Liver (tissue), 9 donors: ENCODE data around the gene ARMCX2. TPM values are rescaled to one million over a fixed set of nuclear protein-coding genes. Genes with fewer than 3 reads are reported as not detected.

ENCODE experiments used
- DNase-seq: peaks from one replicate; pipeline ENCODE4 v3.0.0-alpha.2; 2017; ENCODE audit warnings: low spot score
- H3K27ac ChIP-seq, 2 donors: one replicate each; pipeline ENCODE4 v1.7.0; 2013; ENCODE audit warnings: inconsistent platforms in 2 of 2, low read length in 2 of 2, control low read depth in 1 of 2, low read depth in 1 of 2, mild to moderate bottlenecking in 1 of 2
- H3K27me3 ChIP-seq, 4 donors: one replicate each; pipeline versions ENCODE4 v1.6.1 to v1.7.0; 2013; ENCODE audit warnings: low read length in 3 of 4, inconsistent platforms in 1 of 4, mild to moderate bottlenecking in 1 of 4, moderate library complexity in 1 of 4; ENCODE audit not compliant: control insufficient read depth in 4 of 4, insufficient read depth in 4 of 4
- H3K36me3 ChIP-seq, 4 donors: one replicate each; pipeline versions ENCODE4 v1.6.1 to v1.7.0; 2013; ENCODE audit warnings: low read length in 3 of 4, mild to moderate bottlenecking in 3 of 4, low read depth in 1 of 4, moderate library complexity in 1 of 4; ENCODE audit not compliant: control insufficient read depth in 4 of 4, insufficient read depth in 3 of 4
- H3K4me1 ChIP-seq, 4 donors: one replicate each; pipeline versions ENCODE4 v1.6.1 to v1.7.0; 2013; ENCODE audit warnings: low read length in 3 of 4, mild to moderate bottlenecking in 3 of 4, moderate library complexity in 1 of 4; ENCODE audit not compliant: control insufficient read depth in 4 of 4, insufficient read depth in 4 of 4
- H3K4me3 ChIP-seq, 3 donors: one replicate each; pipeline versions ENCODE4 v1.6.1 to v1.7.0; 2013; ENCODE audit warnings: low read length in 3 of 3, control low read depth in 1 of 3, low read depth in 1 of 3, mild to moderate bottlenecking in 1 of 3
- H3K9ac ChIP-seq, 2 donors: one replicate each; pipeline ENCODE4 v1.7.0; 2013; ENCODE audit warnings: low read length in 2 of 2, mild to moderate bottlenecking in 2 of 2, moderate library complexity in 2 of 2, control low read depth in 1 of 2, low read depth in 1 of 2
- H3K9me3 ChIP-seq, 4 donors: one replicate each; pipeline versions ENCODE4 v1.6.1 to v1.7.0; 2013; ENCODE audit warnings: low read length in 3 of 4; ENCODE audit not compliant: control insufficient read depth in 4 of 4
- ATF3 ChIP-seq: IDR thresholded peaks from 2 replicates; pipeline ENCODE4 v1.6.1; 2016; ENCODE audit warnings: antibody characterized with exemption
- CTCF ChIP-seq: fragments of 150-350 bp; IDR thresholded peaks from 2 replicates; pipeline ENCODE4 v1.5.1; 2017; ENCODE audit warnings: improper control_type of control experiment, low read depth, low read length; ENCODE audit not compliant: missing input control
- EGR1 ChIP-seq, 2 donors: IDR thresholded peaks; 2 replicates each; pipeline ENCODE4 v1.6.1; 2016 to 2018; ENCODE audit warnings: antibody characterized with exemption in 2 of 2, low read depth in 2 of 2
- FOXA1 ChIP-seq: IDR thresholded peaks from 2 replicates; pipeline ENCODE4 v1.6.1; 2016; ENCODE audit warnings: antibody characterized with exemption
- FOXA2 ChIP-seq: IDR thresholded peaks from 2 replicates; pipeline ENCODE4 v1.6.1; 2016; ENCODE audit warnings: antibody characterized with exemption
- GABPA ChIP-seq, 2 donors: IDR thresholded peaks in 1 of 2; conservative IDR thresholded peaks in 1 of 2; 2 replicates each; pipeline ENCODE4 v1.6.1; 2016; ENCODE audit warnings: antibody characterized with exemption in 2 of 2, mild to moderate bottlenecking in 1 of 2, moderate library complexity in 1 of 2
- HNF4A ChIP-seq, 2 donors: conservative IDR thresholded peaks; 2 replicates each; pipeline ENCODE4 v1.6.1; 2016; ENCODE audit warnings: antibody characterized with exemption in 2 of 2, mild to moderate bottlenecking in 2 of 2
- HNF4G ChIP-seq: IDR thresholded peaks from 2 replicates; pipeline ENCODE4 v1.6.1; 2016; ENCODE audit warnings: antibody characterized with exemption
- JUND ChIP-seq, 2 donors: IDR thresholded peaks; 2 replicates each; pipeline ENCODE4 v1.6.1; 2016; ENCODE audit warnings: antibody characterized with exemption in 2 of 2
- NR2F2 ChIP-seq: IDR thresholded peaks from 2 replicates; pipeline ENCODE4 v1.6.1; 2016; ENCODE audit warnings: antibody characterized with exemption
- RAD21 ChIP-seq, 2 donors: IDR thresholded peaks; 2 replicates each; pipeline ENCODE4 v1.6.1; 2016; ENCODE audit warnings: antibody characterized with exemption in 2 of 2, mild to moderate bottlenecking in 2 of 2
- RXRA ChIP-seq, 2 donors: IDR thresholded peaks; 2 replicates each; pipeline ENCODE4 v1.6.1; 2017 to 2018; ENCODE audit warnings: antibody characterized with exemption in 2 of 2, mild to moderate bottlenecking in 1 of 2
- SP1 ChIP-seq: IDR thresholded peaks from 2 replicates; pipeline ENCODE4 v1.6.1; 2018; ENCODE audit warnings: antibody characterized with exemption, mild to moderate bottlenecking
- TAF1 ChIP-seq: conservative IDR thresholded peaks from 2 replicates; pipeline ENCODE4 v1.6.1; 2016; ENCODE audit warnings: antibody characterized with exemption, mild to moderate bottlenecking
- YY1 ChIP-seq: IDR thresholded peaks from 2 replicates; pipeline ENCODE4 v1.6.1; 2016; ENCODE audit warnings: antibody characterized with exemption, mild to moderate bottlenecking
- WGBS: extraction: QIAGEN DNeasy Blood & Tissue Kit; methylation state at CpG from one replicate; pipeline ENCODE4 v1.1.7; 2013; 5-methylcytosine and 5-hydroxymethylcytosine counted together
- polyA plus RNA-seq, 2 donors: library from polyadenylated mRNA; stranded (reverse) in 1 of 2; unstranded in 1 of 2; fragments of 200-250 nt in 1 of 2; fragments of >200 nt in 1 of 2; fragmentation: Nextera tagmentation in 1 of 2; extraction: Ambion mirVana in 1 of 2; gene quantifications; one replicate each; pipeline versions ENCODE4 v1.2.1 to v1.2.3, GENCODE V29; 2013 to 2015
- total RNA-seq, 2 donors: library from RNA; depleted of rRNA; stranded (reverse); fragments of >200 nt; gene quantifications; one replicate each; pipeline ENCODE4 v1.2.3, GENCODE V29; 2014
- TF ChIP-seq, protein P1 (sequence below): IDR thresholded peaks from 2 replicates; pipeline ENCODE4 v1.6.1; 2016; ENCODE audit warnings: antibody characterized with exemption
- TF ChIP-seq, protein P2 (sequence below): IDR thresholded peaks from 2 replicates; pipeline ENCODE4 v1.6.1; 2016; ENCODE audit warnings: antibody characterized with exemption, mild to moderate bottlenecking
- TF ChIP-seq, protein P3 (sequence below): IDR thresholded peaks from 2 replicates; pipeline ENCODE4 v1.6.1; 2016; ENCODE audit warnings: antibody characterized with exemption
- donor health status: healthy.
- donor health status: healthy.
- donor health status: healthy.
- donor health status: healthy.
- donor health status: healthy.

The ARMCX2 gene
- total and polyA plus RNA-seq, 4 donors, result 0.60 to 7.5 (median 3.2) TPM

DNA sequence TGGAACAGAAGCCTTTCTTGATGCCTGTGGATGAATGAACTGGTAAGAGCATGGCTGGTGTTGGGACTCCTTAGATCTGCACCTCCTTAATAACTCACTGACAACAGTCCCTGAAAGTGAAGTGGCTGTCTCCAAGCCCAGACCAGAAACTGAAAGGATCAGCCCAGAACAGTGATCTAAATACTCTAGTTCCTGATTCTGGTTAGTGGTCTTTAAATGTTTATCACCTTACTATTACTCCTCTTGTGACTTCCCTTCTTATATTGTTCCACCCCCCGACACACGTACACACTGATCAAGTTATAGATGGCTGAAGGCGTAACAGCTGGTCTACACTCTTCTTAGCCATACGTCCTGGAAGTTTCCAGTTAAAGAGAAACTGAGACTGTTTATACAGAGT lies 33.8 kb upstream of the ARMCX2 start:
- no peaks in the 10 kb centered on the region for H3K9me3 ChIP-seq
- H3K27ac ChIP-seq, result no peak overlapping the region
- H3K4me1 ChIP-seq, result no peaks in the 10 kb centered on the region
- no peak for DNase-seq
- H3K4me3 ChIP-seq, result no peak overlapping the region
- 73% methylated on average over 4 of the region's 4 CpGs for WGBS
- no peak overlapping the region for H3K9ac ChIP-seq
- no peaks in the 10 kb centered on the region for H3K36me3 ChIP-seq
- peaks cover 0 to 5% (median 0%) of the 10 kb centered on the region in 4 donors for H3K27me3 ChIP-seq
- TF ChIP-seq YY1 (no peak), GABPA (IDR thresholded peaks at IDR 0.05 in 1 of 2, conservative IDR thresholded peaks at IDR 0.05 in 1 of 2) (no peak), RXRA (IDR thresholded peaks at IDR 0.05) (no peak), CTCF (no peak), FOXA2 (no peak), ATF3 (no peak), TAF1 (no peak), EGR1 (IDR thresholded peaks at IDR 0.05; ENCODE audit: low read depth in 2 of 2) (no peak), HNF4A (conservative IDR thresholded peaks at IDR 0.05) (no peak), SP1 (no peak), NR2F2 (no peak), FOXA1 (no peak), HNF4G (no peak), RAD21 (IDR thresholded peaks at IDR 0.05) (no peak), JUND (IDR thresholded peaks at IDR 0.05) (no peak)
- TF ChIP-seq, protein P1, sequence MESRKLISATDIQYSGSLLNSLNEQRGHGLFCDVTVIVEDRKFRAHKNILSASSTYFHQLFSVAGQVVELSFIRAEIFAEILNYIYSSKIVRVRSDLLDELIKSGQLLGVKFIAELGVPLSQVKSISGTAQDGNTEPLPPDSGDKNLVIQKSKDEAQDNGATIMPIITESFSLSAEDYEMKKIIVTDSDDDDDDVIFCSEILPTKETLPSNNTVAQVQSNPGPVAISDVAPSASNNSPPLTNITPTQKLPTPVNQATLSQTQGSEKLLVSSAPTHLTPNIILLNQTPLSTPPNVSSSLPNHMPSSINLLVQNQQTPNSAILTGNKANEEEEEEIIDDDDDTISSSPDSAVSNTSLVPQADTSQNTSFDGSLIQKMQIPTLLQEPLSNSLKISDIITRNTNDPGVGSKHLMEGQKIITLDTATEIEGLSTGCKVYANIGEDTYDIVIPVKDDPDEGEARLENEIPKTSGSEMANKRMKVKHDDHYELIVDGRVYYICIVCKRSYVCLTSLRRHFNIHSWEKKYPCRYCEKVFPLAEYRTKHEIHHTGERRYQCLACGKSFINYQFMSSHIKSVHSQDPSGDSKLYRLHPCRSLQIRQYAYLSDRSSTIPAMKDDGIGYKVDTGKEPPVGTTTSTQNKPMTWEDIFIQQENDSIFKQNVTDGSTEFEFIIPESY, result no peak
- TF ChIP-seq, protein P2, sequence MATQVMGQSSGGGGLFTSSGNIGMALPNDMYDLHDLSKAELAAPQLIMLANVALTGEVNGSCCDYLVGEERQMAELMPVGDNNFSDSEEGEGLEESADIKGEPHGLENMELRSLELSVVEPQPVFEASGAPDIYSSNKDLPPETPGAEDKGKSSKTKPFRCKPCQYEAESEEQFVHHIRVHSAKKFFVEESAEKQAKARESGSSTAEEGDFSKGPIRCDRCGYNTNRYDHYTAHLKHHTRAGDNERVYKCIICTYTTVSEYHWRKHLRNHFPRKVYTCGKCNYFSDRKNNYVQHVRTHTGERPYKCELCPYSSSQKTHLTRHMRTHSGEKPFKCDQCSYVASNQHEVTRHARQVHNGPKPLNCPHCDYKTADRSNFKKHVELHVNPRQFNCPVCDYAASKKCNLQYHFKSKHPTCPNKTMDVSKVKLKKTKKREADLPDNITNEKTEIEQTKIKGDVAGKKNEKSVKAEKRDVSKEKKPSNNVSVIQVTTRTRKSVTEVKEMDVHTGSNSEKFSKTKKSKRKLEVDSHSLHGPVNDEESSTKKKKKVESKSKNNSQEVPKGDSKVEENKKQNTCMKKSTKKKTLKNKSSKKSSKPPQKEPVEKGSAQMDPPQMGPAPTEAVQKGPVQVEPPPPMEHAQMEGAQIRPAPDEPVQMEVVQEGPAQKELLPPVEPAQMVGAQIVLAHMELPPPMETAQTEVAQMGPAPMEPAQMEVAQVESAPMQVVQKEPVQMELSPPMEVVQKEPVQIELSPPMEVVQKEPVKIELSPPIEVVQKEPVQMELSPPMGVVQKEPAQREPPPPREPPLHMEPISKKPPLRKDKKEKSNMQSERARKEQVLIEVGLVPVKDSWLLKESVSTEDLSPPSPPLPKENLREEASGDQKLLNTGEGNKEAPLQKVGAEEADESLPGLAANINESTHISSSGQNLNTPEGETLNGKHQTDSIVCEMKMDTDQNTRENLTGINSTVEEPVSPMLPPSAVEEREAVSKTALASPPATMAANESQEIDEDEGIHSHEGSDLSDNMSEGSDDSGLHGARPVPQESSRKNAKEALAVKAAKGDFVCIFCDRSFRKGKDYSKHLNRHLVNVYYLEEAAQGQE, result no peak
- TF ChIP-seq, protein P3, sequence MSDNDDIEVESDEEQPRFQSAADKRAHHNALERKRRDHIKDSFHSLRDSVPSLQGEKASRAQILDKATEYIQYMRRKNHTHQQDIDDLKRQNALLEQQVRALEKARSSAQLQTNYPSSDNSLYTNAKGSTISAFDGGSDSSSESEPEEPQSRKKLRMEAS, result no peak

DNA sequence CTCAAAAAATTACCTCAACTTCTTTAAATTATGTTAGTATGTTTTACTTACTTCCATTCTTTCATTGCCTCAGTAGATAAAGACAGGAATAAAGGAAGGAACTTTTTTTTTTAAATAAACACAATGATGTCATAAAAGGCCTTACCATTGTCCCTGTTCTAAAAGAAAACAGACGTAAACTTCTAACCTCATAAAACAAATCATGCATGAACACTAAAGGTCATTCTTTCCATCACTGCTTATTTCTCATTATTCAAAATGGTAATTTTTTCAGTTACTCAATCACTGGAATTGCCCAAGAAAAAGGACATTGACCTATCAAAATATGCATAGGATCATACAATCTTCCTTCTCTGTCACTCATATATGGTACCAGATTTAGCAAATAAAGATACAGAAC lies 32.2 kb upstream of the ARMCX2 start:
- H3K9ac ChIP-seq, result no peak overlapping the region
- no peaks in the 10 kb centered on the region for H3K4me1 ChIP-seq
- H3K27ac ChIP-seq, result no peak overlapping the region
- no peak overlapping the region for H3K4me3 ChIP-seq
- TF ChIP-seq HNF4G (no peak), JUND (IDR thresholded peaks at IDR 0.05) (no peak)
- TF ChIP-seq, protein P3, result no peak
- no peak for DNase-seq
- WGBS, result 46% methylated on average over 1 of the region's 1 CpG
- H3K27me3 ChIP-seq, result no peaks in the 10 kb centered on the region
- H3K9me3 ChIP-seq, result no peaks in the 10 kb centered on the region
- H3K36me3 ChIP-seq, result no peaks in the 10 kb centered on the region
